Measurements from ENCODE around the gene TPH1.
"Not testable (repeated sequence)": the region's sequence is repeated elsewhere in the genome, so short reads cannot be mapped to it uniquely, and the experiment has no call there.

Gene TPH1

GRCh38 chr11:18001191-18001590 lies 44.9 kb downstream of the TPH1 start:
- no peak overlapping the region for H3K4me3 ChIP-seq (ENCODE audit: low read length)
- DNase-seq (ENCODE audit: low read depth), result no peak
- TF ChIP-seq CTCF (conservative IDR thresholded peaks at IDR 0.05; ENCODE audit: low read depth, low read length), result no peak

GRCh38 chr11:18000760-18001159 lies 45.3 kb downstream of the TPH1 start:
- no peak for DNase-seq (ENCODE audit: low read depth)
- H3K4me3 ChIP-seq (ENCODE audit: low read length), result no peak overlapping the region
- no peak for TF ChIP-seq CTCF (conservative IDR thresholded peaks at IDR 0.05; ENCODE audit: low read depth, low read length)

- not testable (repeated sequence) for H3K4me3 ChIP-seq (ENCODE audit: low read length); DNase-seq (ENCODE audit: low read depth)
Measured at GRCh38 chr11:18000128-18000527, 45.9 kb downstream of the TPH1 start.
